22Rv1 (cell line): ENCODE measurements around the gene LMTK2.
"Not testable (repeated sequence)": the region's sequence is repeated elsewhere in the genome, so short reads cannot be mapped to it uniquely, and the experiment has no call there.

Experiments used
- ZFX ChIP-seq: fragments of 450-650 bp; IDR thresholded peaks from 2 replicates; pipeline ENCODE4 v1.6.1; 2017; ENCODE audit warnings: antibody characterized with exemption, borderline replicate concordance
- TF ChIP-seq, protein P1 (sequence below): fragments of 450-650 bp; IDR thresholded peaks from 2 replicates; pipeline ENCODE4 v1.5.1; 2017; ENCODE audit warnings: mild to moderate bottlenecking

DNA sequence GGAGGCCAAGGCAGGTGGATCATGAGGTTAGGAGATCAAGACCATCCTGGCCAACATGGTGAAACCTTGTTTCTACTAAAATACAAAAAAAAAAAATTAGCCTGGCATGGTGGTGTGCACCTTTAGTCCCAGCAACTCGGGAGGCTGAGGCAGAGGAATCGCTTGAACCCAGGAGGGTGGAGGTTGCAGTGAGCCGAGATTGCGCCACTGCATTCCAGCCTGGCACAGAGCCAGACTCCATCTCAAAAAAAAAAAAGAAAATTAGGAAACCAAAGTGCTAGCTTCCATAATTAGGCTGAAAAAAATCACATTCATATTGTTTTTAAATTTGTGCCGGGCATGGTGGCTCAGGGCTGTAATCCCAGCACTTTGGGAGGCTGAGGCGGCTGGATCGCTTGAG lies 14.7 kb downstream of the LMTK2 start:
- TF ChIP-seq, protein P1, sequence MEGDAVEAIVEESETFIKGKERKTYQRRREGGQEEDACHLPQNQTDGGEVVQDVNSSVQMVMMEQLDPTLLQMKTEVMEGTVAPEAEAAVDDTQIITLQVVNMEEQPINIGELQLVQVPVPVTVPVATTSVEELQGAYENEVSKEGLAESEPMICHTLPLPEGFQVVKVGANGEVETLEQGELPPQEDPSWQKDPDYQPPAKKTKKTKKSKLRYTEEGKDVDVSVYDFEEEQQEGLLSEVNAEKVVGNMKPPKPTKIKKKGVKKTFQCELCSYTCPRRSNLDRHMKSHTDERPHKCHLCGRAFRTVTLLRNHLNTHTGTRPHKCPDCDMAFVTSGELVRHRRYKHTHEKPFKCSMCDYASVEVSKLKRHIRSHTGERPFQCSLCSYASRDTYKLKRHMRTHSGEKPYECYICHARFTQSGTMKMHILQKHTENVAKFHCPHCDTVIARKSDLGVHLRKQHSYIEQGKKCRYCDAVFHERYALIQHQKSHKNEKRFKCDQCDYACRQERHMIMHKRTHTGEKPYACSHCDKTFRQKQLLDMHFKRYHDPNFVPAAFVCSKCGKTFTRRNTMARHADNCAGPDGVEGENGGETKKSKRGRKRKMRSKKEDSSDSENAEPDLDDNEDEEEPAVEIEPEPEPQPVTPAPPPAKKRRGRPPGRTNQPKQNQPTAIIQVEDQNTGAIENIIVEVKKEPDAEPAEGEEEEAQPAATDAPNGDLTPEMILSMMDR = not testable (repeated sequence)
- TF ChIP-seq ZFX = not testable (repeated sequence)
